ENCODE measurements around the gene BPIFB3.

BPIFB3 gene

GRCh38 chr20:33032555-33032954, 21.1 kb upstream of the BPIFB3 start:
- H3K4me3 ChIP-seq (replicated peaks in 1 of 2; ENCODE audit: low read depth in 2 of 2, low read length in 2 of 2), result no peak overlapping the region
- no peak for DNase-seq (ENCODE audit: low read depth in 2 of 2)
- no peak for TF ChIP-seq CTCF (IDR thresholded peaks at IDR 0.05; ENCODE audit: low read depth, low read length)

GRCh38 chr20:33033381-33033780, 20.3 kb upstream of the BPIFB3 start:
- DNase-seq (ENCODE audit: low read depth in 2 of 2), result no peak
- no peak for TF ChIP-seq CTCF (IDR thresholded peaks at IDR 0.05; ENCODE audit: low read depth, low read length)
- H3K4me3 ChIP-seq (replicated peaks in 1 of 2; ENCODE audit: low read depth in 2 of 2, low read length in 2 of 2), result no peak overlapping the region

- H3K4me3 ChIP-seq (replicated peaks in 1 of 2; ENCODE audit: low read depth in 2 of 2, low read length in 2 of 2), result no peak overlapping the region
- TF ChIP-seq CTCF (IDR thresholded peaks at IDR 0.05; ENCODE audit: low read depth, low read length), result no peak
- no peak for DNase-seq (ENCODE audit: low read depth in 2 of 2)
These were observed 19.6 kb upstream of the BPIFB3 start for GRCh38 chr20:33034115-33034514.

GRCh38 chr20:33034901-33035492, 18.7 kb upstream of the BPIFB3 start:
- no peak overlapping the region for H3K4me3 ChIP-seq (replicated peaks in 1 of 2; ENCODE audit: low read depth in 2 of 2, low read length in 2 of 2)
- DNase-seq (ENCODE audit: low read depth in 2 of 2), result no peak
- TF ChIP-seq CTCF (IDR thresholded peaks at IDR 0.05; ENCODE audit: low read depth, low read length), result no peak

GRCh38 chr20:33037456-33037855, 16.2 kb upstream of the BPIFB3 start:
- no peak overlapping the region for H3K4me3 ChIP-seq (replicated peaks in 1 of 2; ENCODE audit: low read depth in 2 of 2, low read length in 2 of 2)
- no peak for DNase-seq (ENCODE audit: low read depth in 2 of 2)
- TF ChIP-seq CTCF (IDR thresholded peaks at IDR 0.05; ENCODE audit: low read depth, low read length), result no peak

GRCh38 chr20:33038243-33038642, 15.5 kb upstream of the BPIFB3 start:
- TF ChIP-seq CTCF (IDR thresholded peaks at IDR 0.05; ENCODE audit: low read depth, low read length), result no peak
- H3K4me3 ChIP-seq (replicated peaks in 1 of 2; ENCODE audit: low read depth in 2 of 2, low read length in 2 of 2), result no peak overlapping the region
- DNase-seq (ENCODE audit: low read depth in 2 of 2), result no peak

GRCh38 chr20:33042430-33042829, 11.3 kb upstream of the BPIFB3 start:
- DNase-seq (ENCODE audit: low read depth in 2 of 2), result no peak
- no peak overlapping the region for H3K4me3 ChIP-seq (replicated peaks in 1 of 2; ENCODE audit: low read depth in 2 of 2, low read length in 2 of 2)
- no peak for TF ChIP-seq CTCF (IDR thresholded peaks at IDR 0.05; ENCODE audit: low read depth, low read length)

All from cardiac fibroblast (primary cell).